ENCODE measurements around the gene TMEM234. TPM values are rescaled to one million over a fixed set of nuclear protein-coding genes. Genes with fewer than 3 reads are reported as not detected.

Gene TMEM234
- total RNA-seq, 2 experiments from 2014 or later, result 11.5 to 12.8 TPM

DNA sequence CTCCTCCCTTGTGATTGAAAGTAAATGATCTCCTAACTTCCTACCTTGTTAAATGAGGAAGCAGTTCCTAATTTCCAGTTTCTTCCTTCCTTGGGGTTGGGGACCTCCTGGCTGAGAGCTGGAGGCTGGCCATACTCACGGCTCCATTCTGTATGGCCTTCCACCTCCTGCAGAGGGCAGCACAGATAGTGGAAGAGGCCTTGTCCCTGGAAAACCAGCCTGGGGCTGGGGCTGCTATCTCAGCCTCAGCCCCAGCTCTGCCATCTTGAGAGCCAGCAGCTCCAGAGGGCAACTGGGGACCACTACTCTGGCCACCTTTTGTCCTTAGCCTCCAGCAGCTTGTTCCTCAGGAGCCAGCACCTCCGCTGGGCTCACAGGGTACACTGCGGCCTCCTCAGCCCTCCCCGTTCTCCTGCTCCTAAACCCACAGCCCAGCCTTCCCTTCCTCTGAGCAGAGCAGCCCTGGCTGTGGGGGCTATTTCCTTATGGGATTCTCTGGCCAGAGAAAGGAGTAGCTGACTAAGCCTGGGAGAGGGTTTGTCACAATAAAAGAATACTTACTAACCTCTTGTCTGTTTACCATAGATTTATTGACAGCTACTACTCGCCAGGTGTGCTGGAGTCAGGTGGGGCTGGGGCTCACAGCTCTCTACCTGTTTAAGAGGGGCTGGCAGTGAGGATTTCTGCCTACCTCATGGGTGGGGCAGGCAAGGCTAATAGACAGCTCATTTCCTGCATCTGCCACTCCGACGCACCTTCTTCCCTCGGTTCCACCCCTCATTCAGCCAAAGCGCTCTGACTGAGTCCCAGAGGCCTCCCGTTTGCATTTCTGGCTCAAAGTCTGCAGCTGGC is 6.3 kb downstream of the TMEM234 start:
- Histone ChIP-seq H3K4me3 (ENCODE audit: low read length) (no peak overlapping the region), H3K9me3 (ENCODE audit: control insufficient read depth in 1 of 2, insufficient read depth in 1 of 2, low read length in 2 of 2) (no peaks in the 10 kb centered on the region), H3K36me3 (ENCODE audit: insufficient read depth, low read length) (peaks cover 32% of the 10 kb centered on the region), H3K27ac (ENCODE audit: low read depth in 1 of 2, low read length in 2 of 2) (no peak overlapping the region), H3K27me3 (ENCODE audit: control insufficient read depth in 1 of 2, insufficient read depth in 2 of 2, low read length in 2 of 2) (no peaks in the 10 kb centered on the region), H3K4me1 (ENCODE audit: insufficient read depth, low read length) (peaks cover 16% of the 10 kb centered on the region)
- intact Hi-C loops (cut with DNase I, micrococcal nuclease), result loop anchor here (1.0 kb wide), 3 partner anchors 74 to 198 kb away; no protein-coding TSS in a partner anchor
- peaks cover 33% of the 10 kb centered on the region for H3K36me3 Mint-ChIP-seq (ENCODE audit: low read depth)
- no peaks in the 10 kb centered on the region for H3K27me3 Mint-ChIP-seq
- TF ChIP-seq, protein P1, sequence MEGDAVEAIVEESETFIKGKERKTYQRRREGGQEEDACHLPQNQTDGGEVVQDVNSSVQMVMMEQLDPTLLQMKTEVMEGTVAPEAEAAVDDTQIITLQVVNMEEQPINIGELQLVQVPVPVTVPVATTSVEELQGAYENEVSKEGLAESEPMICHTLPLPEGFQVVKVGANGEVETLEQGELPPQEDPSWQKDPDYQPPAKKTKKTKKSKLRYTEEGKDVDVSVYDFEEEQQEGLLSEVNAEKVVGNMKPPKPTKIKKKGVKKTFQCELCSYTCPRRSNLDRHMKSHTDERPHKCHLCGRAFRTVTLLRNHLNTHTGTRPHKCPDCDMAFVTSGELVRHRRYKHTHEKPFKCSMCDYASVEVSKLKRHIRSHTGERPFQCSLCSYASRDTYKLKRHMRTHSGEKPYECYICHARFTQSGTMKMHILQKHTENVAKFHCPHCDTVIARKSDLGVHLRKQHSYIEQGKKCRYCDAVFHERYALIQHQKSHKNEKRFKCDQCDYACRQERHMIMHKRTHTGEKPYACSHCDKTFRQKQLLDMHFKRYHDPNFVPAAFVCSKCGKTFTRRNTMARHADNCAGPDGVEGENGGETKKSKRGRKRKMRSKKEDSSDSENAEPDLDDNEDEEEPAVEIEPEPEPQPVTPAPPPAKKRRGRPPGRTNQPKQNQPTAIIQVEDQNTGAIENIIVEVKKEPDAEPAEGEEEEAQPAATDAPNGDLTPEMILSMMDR (IDR thresholded peaks at IDR 0.05), result peak; percentile 85
- DNase-seq (peak; percentile 33 to 81 (median 50)), ATAC-seq (ENCODE audit: poor library complexity) (peak; percentile 96)
- H3K4me1 Mint-ChIP-seq (ENCODE audit: low read depth), result peaks cover 13% of the 10 kb centered on the region
- no peak overlapping the region for H3K4me3 Mint-ChIP-seq
- CTCF ChIA-PET, result interaction anchor here (0.6 to 3.8 kb wide), 25 partner anchors 9 to 197 kb away, joined by 3 to 22 read pairs (median 6); partner anchors contain the start of genes BSDC1, CCDC28B, HDAC1 and IQCC
- H3K27ac Mint-ChIP-seq, result peak overlapping the region; percentile 62
- no peaks in the 10 kb centered on the region for H3K9me3 Mint-ChIP-seq
- POLR2A ChIA-PET, result interaction anchor here (0.5 to 3.0 kb wide), 21 partner anchors 10 to 178 kb away, joined by 3 to 20 read pairs (median 5); partner anchors contain the start of genes BSDC1, CCDC28B, IQCC and LCK

DNA sequence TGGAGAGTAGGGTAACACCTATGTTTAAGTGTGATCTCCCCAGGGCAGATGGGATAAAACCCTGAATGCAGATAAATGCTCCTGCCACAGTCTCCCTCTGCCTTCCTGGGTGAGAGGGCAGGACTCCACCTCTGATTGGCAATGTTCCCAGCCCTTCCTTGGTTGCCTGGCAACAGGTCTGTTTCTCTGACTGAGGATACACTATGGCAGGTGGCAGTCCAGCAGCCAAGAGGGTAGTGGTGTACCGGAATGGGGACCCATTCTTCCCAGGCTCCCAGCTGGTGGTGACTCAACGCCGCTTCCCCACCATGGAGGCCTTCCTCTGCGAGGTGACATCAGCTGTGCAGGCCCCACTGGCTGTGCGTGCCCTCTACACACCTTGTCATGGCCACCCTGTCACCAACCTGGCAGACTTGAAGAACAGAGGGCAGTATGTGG is 13.2 kb downstream of the TMEM234 start, which contains the start of gene DCDC2B:
Gene DCDC2B, plus strand, starts transcription at position 199 of the 438 bp plus-strand sequence. Its CDS starts 5 bp downstream, at position 204.
- Mint-ChIP-seq H3K4me3 (peak within 1 kb of the TSS; percentile 25), H3K9me3 (no peaks in the 10 kb centered on the region), H3K27ac (peak within 1 kb of the TSS; percentile 36), H3K36me3 (ENCODE audit: low read depth) (peaks cover 4% of the 10 kb centered on the region), H3K27me3 (no peaks in the 10 kb centered on the region), H3K4me1 (ENCODE audit: low read depth) (peaks cover 16% of the 10 kb centered on the region)
- Histone ChIP-seq H3K4me3 (ENCODE audit: low read length) (no peak within 1 kb of the TSS), H3K4me1 (ENCODE audit: insufficient read depth, low read length) (peaks cover 31% of the 10 kb centered on the region), H3K27me3 (ENCODE audit: control insufficient read depth in 1 of 2, insufficient read depth in 2 of 2, low read length in 2 of 2) (no peaks in the 10 kb centered on the region), H3K9me3 (ENCODE audit: control insufficient read depth in 1 of 2, insufficient read depth in 1 of 2, low read length in 2 of 2) (no peaks in the 10 kb centered on the region), H3K36me3 (ENCODE audit: insufficient read depth, low read length) (peaks cover 8% of the 10 kb centered on the region), H3K27ac (ENCODE audit: low read depth in 1 of 2, low read length in 2 of 2) (no peak within 1 kb of the TSS)
- ATAC-seq (ENCODE audit: poor library complexity) (no peak), DNase-seq (peak in 4 of 14 experiments; percentile 17 to 42 (median 32))
- CTCF ChIA-PET, result no interaction called here
- POLR2A ChIA-PET, result interaction anchor here (1.1 kb wide), 1 partner anchor 13 kb away, joined by 3 read pairs; no protein-coding TSS in a partner anchor
- TF ChIP-seq, protein P1 (IDR thresholded peaks at IDR 0.05), result no peak
- intact Hi-C loops (cut with DNase I, micrococcal nuclease), result loop anchor here in 1 of 2 experiments (10.0 kb wide), 2 partner anchors 104 to 564 kb away; partner anchors contain the start of genes KPNA6 and PEF1

DNA sequence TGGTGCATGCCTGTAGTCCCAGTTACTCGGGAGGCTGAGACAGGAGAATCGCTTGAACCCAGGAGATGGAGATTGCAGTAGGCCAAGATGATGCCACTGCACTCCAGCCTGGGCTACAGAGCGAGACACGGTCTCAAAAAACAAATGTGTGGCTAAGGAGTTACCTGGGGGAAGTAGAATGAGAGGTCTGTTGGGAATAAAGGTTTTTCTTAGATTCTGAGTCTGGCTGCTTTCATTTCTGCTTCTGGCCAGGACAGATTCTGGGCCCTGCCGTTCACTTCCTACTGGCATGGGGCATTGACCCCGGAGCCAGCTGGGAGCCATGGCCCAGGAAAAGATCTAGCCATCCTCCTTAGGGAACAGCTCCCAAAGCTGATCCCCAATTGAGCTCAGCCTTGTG is 13.7 kb downstream of the TMEM234 start:
- H3K27me3 ChIP-seq (ENCODE audit: control insufficient read depth in 1 of 2, insufficient read depth in 2 of 2, low read length in 2 of 2), result no peaks in the 10 kb centered on the region
- peaks cover 12% of the 10 kb centered on the region for H3K36me3 ChIP-seq (ENCODE audit: insufficient read depth, low read length)
- ATAC-seq (ENCODE audit: poor library complexity) (no peak), DNase-seq (no peak)
- no peaks in the 10 kb centered on the region for H3K9me3 ChIP-seq (ENCODE audit: control insufficient read depth in 1 of 2, insufficient read depth in 1 of 2, low read length in 2 of 2)
- Mint-ChIP-seq H3K4me1 (ENCODE audit: low read depth) (peaks cover 19% of the 10 kb centered on the region), H3K4me3 (peak overlapping the region; percentile 25), H3K27me3 (no peaks in the 10 kb centered on the region), H3K27ac (no peak overlapping the region), H3K36me3 (ENCODE audit: low read depth) (peaks cover 9% of the 10 kb centered on the region), H3K9me3 (no peaks in the 10 kb centered on the region)
- TF ChIP-seq, protein P1 (IDR thresholded peaks at IDR 0.05), result no peak
- H3K27ac ChIP-seq (ENCODE audit: low read depth in 1 of 2, low read length in 2 of 2), result no peak overlapping the region
- intact Hi-C loops (cut with DNase I, micrococcal nuclease), result loop anchor here in 1 of 2 experiments (10.0 kb wide), 2 partner anchors 104 to 564 kb away; partner anchors contain the start of genes KPNA6 and PEF1
- ChIA-PET POLR2A (interaction anchor here (1.1 kb wide), 1 partner anchor 13 kb away, joined by 3 read pairs; no protein-coding TSS in a partner anchor), CTCF (no interaction called here)
- no peak overlapping the region for H3K4me3 ChIP-seq (ENCODE audit: low read length)
- H3K4me1 ChIP-seq (ENCODE audit: insufficient read depth, low read length), result peaks cover 32% of the 10 kb centered on the region
